COLO668 (cell line): ENCODE results near the gene RTN4IP1.

ENCODE experiments used
- DNase-seq: peaks from one replicate; lab custom pipeline; 2025; ENCODE audit not compliant: unreplicated experiment; lab: John Stamatoyannopoulos, UW

The RTN4IP1 gene

GRCh38 chr6:106629103-106629858 lies at the start of gene RTN4IP1, which contains the start of gene QRSL1:
Gene RTN4IP1 (minus strand): TSS chr6:106629498. CDS start chr6:106629021, 477 bp downstream.
Gene QRSL1 (plus strand): TSS chr6:106629578. CDS start chr6:106629682, 104 bp downstream.
- peak; percentile 76 for DNase-seq

DNA sequence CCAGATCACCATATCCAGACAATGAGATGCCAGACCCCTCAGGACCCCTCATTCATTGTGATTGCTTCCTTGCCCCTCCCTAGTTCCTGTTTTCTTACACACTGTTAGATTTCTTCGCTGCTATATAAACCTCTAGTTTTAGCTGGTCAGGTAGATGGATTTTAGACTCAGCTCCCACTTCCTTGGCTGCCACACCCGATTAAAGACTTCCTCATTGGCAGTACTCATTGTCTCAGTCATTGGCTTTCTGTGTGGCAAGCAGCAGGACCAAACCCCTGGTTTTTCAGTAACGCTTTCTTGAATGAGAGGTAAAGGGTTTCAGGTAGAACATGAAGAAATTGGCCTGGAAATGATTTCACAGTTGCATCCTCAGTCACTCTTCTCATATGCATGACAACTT lies 48.0 kb upstream of the RTN4IP1 start:
- no peak for DNase-seq

- no peak for DNase-seq
Observed at GRCh38 chr6:106674541-106675229, 45.4 kb upstream of the RTN4IP1 start.

DNA sequence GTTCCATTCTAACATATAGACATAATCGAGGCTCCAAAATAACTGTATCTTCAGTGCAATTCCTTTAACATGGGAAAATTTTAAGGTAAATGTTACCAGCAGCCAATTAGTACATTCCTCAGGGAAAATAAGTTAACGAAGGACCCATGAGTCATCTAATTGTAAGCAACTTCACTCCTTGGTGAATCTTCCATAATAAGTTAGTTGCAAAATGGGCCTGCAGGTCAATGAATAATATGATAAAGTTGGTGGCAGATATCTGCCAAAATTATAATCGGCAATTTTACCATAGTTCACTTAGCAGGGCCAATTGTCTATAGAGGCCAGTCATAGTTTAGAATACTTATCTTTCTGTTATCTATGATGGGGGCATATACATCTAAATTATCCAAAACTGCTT lies 42.4 kb upstream of the RTN4IP1 start:
- no peak for DNase-seq

DNA sequence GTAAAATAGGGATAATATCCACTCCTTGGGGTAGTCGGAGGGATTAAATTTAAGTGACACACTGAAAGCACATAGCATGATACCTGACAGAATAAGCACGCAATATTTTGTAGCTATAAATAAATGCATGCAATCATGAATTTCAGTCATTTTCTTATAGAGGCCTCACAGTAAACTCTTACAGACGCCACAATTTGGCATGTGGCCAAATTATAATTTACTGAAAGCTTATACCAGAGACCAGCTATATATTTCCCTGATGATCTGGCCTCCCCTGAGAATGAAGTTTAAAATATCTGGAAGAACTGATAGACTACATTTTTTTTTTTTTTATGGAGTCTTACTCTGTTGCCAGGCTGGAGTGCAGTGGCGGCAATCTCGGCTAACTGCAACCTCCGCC lies 40.9 kb upstream of the RTN4IP1 start:
- no peak for DNase-seq

DNA sequence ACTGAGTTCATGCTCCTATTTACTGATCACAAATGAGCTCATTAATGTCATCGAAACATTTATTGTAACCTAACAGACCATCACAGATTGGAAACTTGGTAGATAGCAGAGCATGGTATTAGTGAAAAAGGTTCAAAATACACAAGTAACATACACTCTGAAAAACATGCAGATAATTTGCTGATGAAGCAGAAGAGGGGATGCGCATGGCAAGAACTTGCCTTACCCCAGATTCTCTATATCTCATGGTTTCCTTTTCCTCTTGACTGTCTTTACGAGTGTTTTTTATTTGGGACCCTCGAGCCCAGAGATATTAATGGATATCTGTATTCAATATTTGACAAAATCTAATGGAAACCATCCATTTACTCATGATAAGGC lies 37.7 kb upstream of the RTN4IP1 start:
- DNase-seq, result no peak

GRCh38 chr6:106666282-106667021 lies 37.2 kb upstream of the RTN4IP1 start:
- DNase-seq, result no peak

- DNase-seq, result no peak
Observed at GRCh38 chr6:106662458-106662857, 33.2 kb upstream of the RTN4IP1 start.

GRCh38 chr6:106659859-106660258 lies 30.6 kb upstream of the RTN4IP1 start:
- no peak for DNase-seq

GRCh38 chr6:106658469-106658868 lies 29.2 kb upstream of the RTN4IP1 start:
- DNase-seq, result no peak

GRCh38 chr6:106648651-106649308 lies 19.5 kb upstream of the RTN4IP1 start:
- DNase-seq, result no peak

GRCh38 chr6:106643061-106643460 lies 13.8 kb upstream of the RTN4IP1 start:
- DNase-seq, result no peak

- no peak for DNase-seq
Observed at GRCh38 chr6:106642476-106642875, 13.2 kb upstream of the RTN4IP1 start.

- DNase-seq, result no peak
Observed at GRCh38 chr6:106639812-106640211, 10.5 kb upstream of the RTN4IP1 start.

DNA sequence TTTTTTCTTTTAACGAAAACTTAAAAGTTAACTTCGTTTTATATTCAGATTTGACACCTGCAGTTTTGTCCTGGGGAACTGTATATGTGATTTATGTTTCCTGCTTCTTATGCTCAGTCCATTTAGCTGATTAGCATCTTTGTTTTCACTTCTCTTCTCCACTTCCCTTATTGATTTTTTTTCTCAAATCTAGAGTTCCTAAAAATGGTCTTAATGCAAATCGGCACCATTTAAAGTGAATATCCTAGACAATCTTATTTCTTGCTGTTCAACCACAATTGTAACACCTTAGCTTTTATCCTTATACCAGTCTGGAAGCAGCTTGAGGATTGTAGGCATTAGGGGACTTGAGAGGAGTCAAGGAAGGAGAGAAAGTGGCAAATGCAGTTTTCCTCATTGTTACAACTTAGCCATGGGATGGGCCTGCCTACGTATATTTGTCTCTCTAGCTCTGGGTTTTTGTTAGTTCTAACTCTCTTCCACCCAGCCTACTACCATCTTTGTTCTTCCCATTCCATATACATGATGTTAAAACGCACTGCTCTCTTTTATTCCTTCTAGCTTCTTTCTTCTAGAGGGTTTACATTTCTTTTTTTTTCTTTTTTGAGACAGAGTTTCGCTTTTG lies 8.5 kb upstream of the RTN4IP1 start:
- no peak for DNase-seq

DNA sequence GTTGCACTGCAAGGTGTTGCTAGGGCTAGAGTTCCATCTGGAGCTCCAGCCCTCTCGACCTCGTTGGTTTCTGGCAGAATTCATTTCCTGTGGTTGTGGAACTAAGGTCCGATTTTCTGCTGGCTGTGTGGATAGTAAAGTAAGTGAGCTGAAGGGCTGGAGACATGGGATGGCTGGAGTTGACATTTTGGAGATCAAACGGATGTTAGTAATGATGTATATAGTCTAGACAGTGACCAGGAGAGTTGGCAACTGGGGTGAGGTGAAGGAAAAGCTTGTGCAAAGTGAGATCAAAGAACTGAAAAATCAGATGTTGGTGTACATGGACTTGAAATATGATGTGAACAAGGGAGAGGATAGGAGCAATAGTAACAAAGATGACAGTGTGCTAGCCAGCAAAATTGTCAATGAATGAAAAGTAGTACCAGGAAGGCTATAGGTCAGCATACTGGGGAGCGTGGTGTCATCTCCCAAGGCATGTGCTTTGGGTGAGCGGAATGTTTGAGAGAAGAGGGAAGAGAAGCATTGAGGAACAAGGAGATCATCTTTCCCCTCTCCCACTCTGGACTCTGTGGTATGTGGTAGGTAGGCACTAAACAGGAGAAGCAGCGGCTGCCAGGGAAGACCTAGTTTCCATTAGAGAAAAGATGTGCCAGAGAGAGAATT lies 7.9 kb upstream of the RTN4IP1 start:
- no peak for DNase-seq

- no peak for DNase-seq
Observed at GRCh38 chr6:106634565-106634964, 5.3 kb upstream of the RTN4IP1 start.

DNA sequence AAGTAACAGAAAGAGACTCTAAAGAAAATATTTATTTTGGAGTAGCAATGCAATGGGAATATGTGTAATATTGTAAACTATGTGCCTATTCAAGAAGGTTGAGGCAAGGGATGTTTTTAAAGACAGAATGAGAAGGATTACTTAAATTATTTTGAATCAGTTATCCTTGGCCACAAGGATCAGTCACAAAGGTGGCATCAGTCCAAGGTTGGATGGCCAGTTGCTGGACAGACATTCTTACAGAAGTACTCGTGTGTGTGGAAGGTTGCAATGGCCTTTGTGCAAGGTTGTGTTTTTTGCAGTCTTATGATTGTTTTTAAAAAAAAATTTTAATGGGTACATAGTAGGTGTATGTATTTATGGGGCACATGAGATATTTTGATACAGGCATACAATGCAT lies 2.0 kb upstream of the RTN4IP1 start:
- DNase-seq, result no peak

GRCh38 chr6:106630366-106630765 lies 1.1 kb upstream of the RTN4IP1 start:
- no peak for DNase-seq

- no peak for DNase-seq
Observed at GRCh38 chr6:106629859-106630163, 513 bp upstream of the RTN4IP1 start.
